Mucosa of descending colon (tissue), 3 donors: Measurements from ENCODE around the gene UNCX. TPM values are rescaled to one million over a fixed set of nuclear protein-coding genes. Genes with fewer than 3 reads are reported as not detected.
"Not testable (repeated sequence)": the region's sequence is repeated elsewhere in the genome, so short reads cannot be mapped to it uniquely, and the experiment has no call there.

Experiments
- ATAC-seq: fragments of 200-7000 bp; cut with Tn5 transposase; one replicate; pipeline ENCODE4 v1.9.1; 2020; ENCODE audit warnings: mild to moderate bottlenecking, moderate library complexity
- DNase-seq, 3 donors: peaks; one replicate each; pipeline ENCODE4 v3.0.0-alpha.2; 2020
- H3K36me3 ChIP-seq: fragments of 200-600 bp; one replicate; pipeline ENCODE4 v1.8.0; 2021; ENCODE audit warnings: low read depth, mild to moderate bottlenecking
- H3K4me1 ChIP-seq: fragments of 200-600 bp; one replicate; pipeline ENCODE4 v1.8.0; 2021; ENCODE audit warnings: low read depth, mild to moderate bottlenecking
- H3K4me3 ChIP-seq: fragments of 200-600 bp; one replicate; pipeline ENCODE4 v1.8.0; 2021; ENCODE audit warnings: mild to moderate bottlenecking
- H3K9me3 ChIP-seq: fragments of 200-600 bp; one replicate; pipeline ENCODE4 v1.8.0; 2021; ENCODE audit warnings: mild to moderate bottlenecking
- intact Hi-C, 2 donors: fragments of 100-400 bp; cut with DNase I in 1 of 2; cut with micrococcal nuclease in 1 of 2; formaldehyde crosslinking; loops; one replicate each; pipeline versions ENCODE4 v1.11.0 to v1.11.1; 2022; cut with DNase I, micrococcal nuclease
- total RNA-seq, 3 donors: library from RNA; stranded (reverse); fragmentation: NEBNext Ultra II Directional in 2 of 3; extraction: Animal tissue kit (Norgen Biotek cat#: 25700) in 2 of 3; gene quantifications; one replicate each; pipeline versions ENCODE4 v1.2.1 to v1.2.4, GENCODE V29; 2021 to 2023
- TF ChIP-seq, protein P1 (sequence below): fragments of 200-600 bp; IDR thresholded peaks from one replicate; pipeline ENCODE4 v1.8.0; 2022; ENCODE audit warnings: antibody characterized with exemption, mild to moderate bottlenecking
- donor health status: DM: no; HTN: no; CAD: no; lungs with moderate emphysema.
- donor health status: DM: no; HTN: no; CAD: no.
- donor health status: DM: no; HTN: yes; CAD: no.

UNCX gene
- total RNA-seq, 3 donors from 2014 or later: not detected

DNA sequence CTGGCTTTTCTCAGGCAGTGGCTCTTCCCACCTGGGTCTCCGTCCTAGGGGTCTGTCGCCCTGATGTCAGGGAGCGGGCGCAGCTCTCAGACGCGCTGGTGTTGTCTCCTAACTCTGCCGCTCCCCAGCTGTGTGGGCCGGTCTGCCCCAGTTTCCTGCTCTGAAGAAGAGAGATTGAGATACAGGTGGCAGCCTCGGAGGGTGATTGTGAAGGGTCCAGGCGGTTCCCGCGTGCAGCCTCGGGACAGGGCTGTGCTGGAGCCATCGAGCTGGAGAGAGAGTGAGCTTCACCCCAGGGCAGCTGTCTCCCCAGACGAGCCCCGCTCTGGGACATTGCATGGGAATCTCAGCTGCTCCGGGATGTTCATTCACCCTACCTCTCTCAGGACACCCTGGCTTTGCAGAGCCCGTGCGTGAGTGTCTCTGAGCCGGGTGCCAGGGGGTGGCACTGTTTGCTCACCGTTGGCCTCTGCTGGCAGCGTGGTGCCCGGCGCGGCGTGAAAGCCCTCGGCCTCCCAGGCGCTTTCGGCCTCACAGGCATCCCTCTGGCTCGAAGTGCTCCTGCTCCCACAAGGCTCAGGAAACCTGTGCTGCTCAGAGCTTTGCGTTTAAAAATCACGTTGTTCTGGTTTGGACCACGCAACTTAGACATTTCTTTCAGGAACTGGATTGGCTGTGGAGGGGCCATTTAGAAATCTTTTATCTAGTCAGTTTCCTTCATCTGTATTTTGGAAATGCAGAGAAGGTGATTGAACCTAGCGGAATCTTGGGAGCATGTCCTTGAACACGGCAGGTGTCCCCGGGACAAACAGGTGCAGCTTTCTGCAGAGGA is 38.9 kb upstream of the UNCX start:
- Histone ChIP-seq H3K4me1 (no peaks in the 10 kb centered on the region), H3K4me3 (no peak overlapping the region), H3K9me3 (no peaks in the 10 kb centered on the region), H3K36me3 (no peaks in the 10 kb centered on the region)
- ATAC-seq (peak; percentile 86), DNase-seq (peak in 2 of 3 donors; percentile 61 to 64)
- intact Hi-C loops: no loop called here
- TF ChIP-seq, protein P1, sequence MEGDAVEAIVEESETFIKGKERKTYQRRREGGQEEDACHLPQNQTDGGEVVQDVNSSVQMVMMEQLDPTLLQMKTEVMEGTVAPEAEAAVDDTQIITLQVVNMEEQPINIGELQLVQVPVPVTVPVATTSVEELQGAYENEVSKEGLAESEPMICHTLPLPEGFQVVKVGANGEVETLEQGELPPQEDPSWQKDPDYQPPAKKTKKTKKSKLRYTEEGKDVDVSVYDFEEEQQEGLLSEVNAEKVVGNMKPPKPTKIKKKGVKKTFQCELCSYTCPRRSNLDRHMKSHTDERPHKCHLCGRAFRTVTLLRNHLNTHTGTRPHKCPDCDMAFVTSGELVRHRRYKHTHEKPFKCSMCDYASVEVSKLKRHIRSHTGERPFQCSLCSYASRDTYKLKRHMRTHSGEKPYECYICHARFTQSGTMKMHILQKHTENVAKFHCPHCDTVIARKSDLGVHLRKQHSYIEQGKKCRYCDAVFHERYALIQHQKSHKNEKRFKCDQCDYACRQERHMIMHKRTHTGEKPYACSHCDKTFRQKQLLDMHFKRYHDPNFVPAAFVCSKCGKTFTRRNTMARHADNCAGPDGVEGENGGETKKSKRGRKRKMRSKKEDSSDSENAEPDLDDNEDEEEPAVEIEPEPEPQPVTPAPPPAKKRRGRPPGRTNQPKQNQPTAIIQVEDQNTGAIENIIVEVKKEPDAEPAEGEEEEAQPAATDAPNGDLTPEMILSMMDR: peak; percentile 21

DNA sequence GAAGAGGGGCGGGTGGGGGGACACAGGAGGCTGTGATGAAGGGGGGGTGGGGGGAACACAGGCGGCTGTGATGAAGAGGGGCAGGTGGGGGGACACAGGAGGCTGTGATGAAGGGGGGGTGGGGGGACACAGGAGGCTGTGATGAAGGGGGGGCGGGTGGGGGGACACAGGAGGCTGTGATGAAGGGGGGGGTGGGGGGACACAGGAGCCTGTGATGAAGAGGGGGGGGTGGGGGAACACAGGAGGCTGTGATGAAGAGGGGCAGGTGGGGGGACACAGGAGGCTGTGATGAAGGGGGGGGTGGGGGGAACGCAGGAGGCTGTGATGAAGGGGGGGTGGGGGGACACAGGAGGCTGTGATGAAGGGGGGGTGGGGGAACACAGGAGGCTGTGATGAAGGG is 36.2 kb upstream of the UNCX start:
- H3K4me1 ChIP-seq, intact Hi-C loops, H3K36me3 ChIP-seq, ATAC-seq, H3K4me3 ChIP-seq, H3K9me3 ChIP-seq, DNase-seq: not testable (repeated sequence)

DNA sequence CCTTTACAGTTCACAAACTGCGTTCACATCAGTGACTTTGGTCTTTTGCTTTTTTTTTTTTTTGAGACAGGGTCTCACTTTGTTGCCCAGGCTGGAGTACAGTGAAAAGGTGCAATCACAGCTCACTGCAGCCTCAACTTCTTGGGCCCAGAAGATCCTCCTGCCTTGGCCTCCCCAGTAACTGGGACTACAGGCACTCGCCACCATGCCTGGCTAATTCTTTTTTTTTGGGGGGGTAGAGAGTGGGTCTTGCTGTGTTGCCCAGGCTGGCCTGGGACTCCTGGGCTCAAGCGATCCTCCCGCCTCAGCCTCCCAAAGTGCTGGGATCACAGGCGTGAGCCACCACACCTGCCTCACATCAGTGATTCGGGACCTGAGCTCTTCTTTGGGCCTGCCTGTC is 35.7 kb upstream of the UNCX start:
- H3K9me3 ChIP-seq: no peaks in the 10 kb centered on the region

DNA sequence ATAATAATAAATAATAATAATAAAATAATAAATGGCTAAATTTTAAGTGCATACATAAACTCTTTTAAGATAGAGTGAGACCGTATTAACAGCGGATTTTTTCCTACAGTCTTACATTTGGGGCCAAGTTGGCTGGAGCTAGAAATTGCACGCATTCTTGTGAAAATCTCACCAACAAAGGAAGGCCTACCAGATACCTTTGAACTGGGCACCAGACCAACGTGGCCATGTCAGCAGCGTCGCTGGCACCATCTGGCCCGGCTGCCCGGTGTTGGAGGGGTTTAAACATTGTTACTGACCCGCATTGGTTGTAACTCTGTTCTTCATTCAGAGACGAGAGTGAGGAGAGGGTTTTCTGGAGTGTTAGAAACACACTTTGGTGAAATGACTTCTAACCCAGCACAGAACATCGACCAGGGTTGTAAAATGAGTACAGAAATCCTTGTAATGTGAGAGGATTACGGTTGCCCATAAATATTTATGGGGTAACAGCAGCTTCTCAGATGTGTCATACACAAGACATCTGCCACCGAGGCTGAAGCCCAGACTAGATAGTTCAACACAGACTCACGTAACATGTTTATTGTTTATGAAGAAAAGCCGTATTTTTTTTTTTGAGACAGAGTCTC is 34.6 kb upstream of the UNCX start:
- intact Hi-C loops: no loop called here
- ATAC-seq: peak; percentile 62
- no peaks in the 10 kb centered on the region for H3K9me3 ChIP-seq
- H3K4me1 ChIP-seq: no peaks in the 10 kb centered on the region
- TF ChIP-seq, protein P1: no peak
- no peaks in the 10 kb centered on the region for H3K36me3 ChIP-seq
- no peak for DNase-seq
- no peak overlapping the region for H3K4me3 ChIP-seq

More for the DNA sequence above, 35.7 kb upstream of the UNCX start:
- intact Hi-C loops: no loop called here
- no peaks in the 10 kb centered on the region for H3K36me3 ChIP-seq
- H3K4me1 ChIP-seq: no peaks in the 10 kb centered on the region
- TF ChIP-seq, protein P1: no peak
- H3K4me3 ChIP-seq: no peak overlapping the region
- ATAC-seq: no peak
- DNase-seq: no peak

DNA sequence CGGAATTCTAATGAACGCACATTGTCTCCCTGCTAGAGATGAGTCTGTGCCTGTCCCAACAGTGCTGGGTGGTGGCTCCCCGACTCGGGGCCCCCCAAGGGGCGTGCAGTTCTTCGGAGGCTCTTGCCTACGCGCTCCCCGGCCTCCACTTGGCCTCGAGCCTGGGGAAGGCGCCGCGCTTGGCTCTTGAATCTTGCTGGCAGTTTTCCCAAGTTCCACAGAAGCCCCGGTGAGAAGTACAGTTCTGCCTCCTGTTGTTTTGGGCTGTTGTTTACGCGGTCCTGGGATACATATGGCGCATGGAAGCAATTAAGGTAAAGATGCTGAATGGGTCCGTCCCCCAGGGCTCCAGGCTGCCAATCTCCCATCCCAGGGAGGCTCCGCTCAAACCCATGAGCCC is 32.6 kb upstream of the UNCX start:
- Histone ChIP-seq H3K4me3 (no peak overlapping the region), H3K36me3 (no peaks in the 10 kb centered on the region), H3K4me1 (no peaks in the 10 kb centered on the region), H3K9me3 (no peaks in the 10 kb centered on the region)
- intact Hi-C loops: no loop called here
- ATAC-seq (no peak), DNase-seq (no peak)
- TF ChIP-seq, protein P1: no peak

DNA sequence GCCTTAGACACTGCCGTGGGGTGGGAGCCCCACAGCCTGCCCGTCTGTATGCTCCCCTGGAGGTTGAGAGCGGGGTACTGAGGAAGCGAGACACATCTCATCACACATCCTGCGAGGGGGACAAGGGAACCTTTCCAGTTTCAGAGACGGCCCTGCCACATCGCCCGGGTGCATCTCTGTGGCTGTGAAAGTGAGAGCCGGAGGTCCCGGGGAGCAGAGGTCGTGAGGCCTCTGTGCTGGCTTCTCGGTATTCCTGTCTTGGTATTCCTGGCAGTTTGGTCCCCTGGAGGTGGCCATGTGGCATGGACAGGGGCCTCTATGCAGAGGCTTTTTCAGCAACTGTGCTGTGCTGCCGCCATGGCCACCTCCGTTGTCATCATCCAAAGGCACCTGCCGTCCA is 30.8 kb upstream of the UNCX start:
- intact Hi-C loops: no loop called here
- Histone ChIP-seq H3K4me1 (no peaks in the 10 kb centered on the region), H3K4me3 (no peak overlapping the region), H3K9me3 (no peaks in the 10 kb centered on the region), H3K36me3 (no peaks in the 10 kb centered on the region)
- ATAC-seq: no peak
- TF ChIP-seq, protein P1: no peak
- no peak for DNase-seq

DNA sequence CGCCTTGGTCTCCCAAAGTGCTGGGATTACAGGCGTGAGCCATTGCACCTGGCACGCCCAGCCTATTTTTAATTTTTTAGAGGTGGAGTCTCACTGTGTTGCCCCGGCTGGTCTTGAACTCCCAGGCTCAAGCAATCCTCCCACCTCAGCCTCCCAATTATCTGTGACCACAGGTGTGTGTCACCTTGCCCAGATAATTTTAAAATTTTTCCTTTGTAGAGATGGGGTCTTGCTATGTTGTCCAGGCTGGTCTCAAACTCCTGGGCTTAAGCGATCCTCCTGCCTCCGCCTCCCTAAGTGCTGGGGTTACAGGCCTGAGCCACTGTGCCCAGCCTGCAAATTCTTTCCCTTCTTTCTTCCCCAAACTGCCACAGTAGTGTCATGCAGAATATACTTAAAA is 29.8 kb upstream of the UNCX start:
- H3K4me1 ChIP-seq, H3K9me3 ChIP-seq, H3K4me3 ChIP-seq, ATAC-seq, DNase-seq, intact Hi-C loops, H3K36me3 ChIP-seq: not testable (repeated sequence)
